Right cardiac atrium (tissue), 5 donors: ENCODE measurements around the gene ADAM19. TPM values are rescaled to one million over a fixed set of nuclear protein-coding genes. Genes with fewer than 3 reads are reported as not detected.

Source experiments
- ATAC-seq, 2 donors: fragments of 200-7000 bp; cut with Tn5 transposase; one replicate each; pipeline versions ENCODE4 v1.8.0 to v1.9.1; 2020; ENCODE audit warnings: moderate library complexity in 2 of 2, mild to moderate bottlenecking in 1 of 2
- DNase-seq, 3 donors: peaks; one replicate each; pipeline ENCODE4 v3.0.0-alpha.2; 2020
- H3K27ac ChIP-seq: one replicate; pipeline ENCODE4 v1.5.1; 2013; ENCODE audit warnings: mild to moderate bottlenecking, low read length, control low read depth, moderate library complexity
- H3K27me3 ChIP-seq: one replicate; pipeline ENCODE4 v1.6.1; 2013; ENCODE audit not compliant: control insufficient read depth, insufficient read depth
- H3K4me1 ChIP-seq: one replicate; pipeline ENCODE4 v1.6.1; 2013; ENCODE audit warnings: low read length; ENCODE audit not compliant: control insufficient read depth, insufficient read depth
- H3K4me3 ChIP-seq: one replicate; pipeline ENCODE4 v1.5.1; 2013; ENCODE audit warnings: low read length, control low read depth
- H3K9me3 ChIP-seq: one replicate; pipeline ENCODE4 v1.6.1; 2013; ENCODE audit warnings: low read length; ENCODE audit not compliant: control insufficient read depth
- WGBS: extraction: QIAGEN DNeasy Blood & Tissue Kit; methylation state at CpG from one replicate; pipeline ENCODE4 v1.1.7; 2013; 5-methylcytosine and 5-hydroxymethylcytosine counted together
- intact Hi-C, 4 donors: fragments of 100-400 bp; cut with DNase I; formaldehyde crosslinking; loops; one replicate each; pipeline versions ENCODE4 v1.11.0 to v1.14.0; 2022 to 2023
- polyA plus RNA-seq: library from polyadenylated mRNA; stranded (reverse); fragments of 200-250 nt; gene quantifications from one replicate; pipeline ENCODE4 v1.2.3, GENCODE V29; 2013
- total RNA-seq, 4 donors: library from RNA; stranded (reverse); fragmentation: NEBNext Ultra II Directional; extraction: Animal tissue kit (Norgen Biotek cat#: 25700); gene quantifications; one replicate each; pipeline ENCODE4 v1.2.1, GENCODE V29; 2021
- donor health status: healthy with polysubstance abuse.
- donor health status: DM: no; HTN: yes; CAD: no.
- donor health status: DM: no; HTN: no; CAD: no.
- donor health status: DM: no; HTN: yes; CAD: no; lungs with severe emphysema.
- donor health status: DM: yes; HTN: yes; CAD: no.

The ADAM19 gene
- total and polyA plus RNA-seq, 5 donors = 10.5 to 60.2 (median 24.0) TPM

DNA sequence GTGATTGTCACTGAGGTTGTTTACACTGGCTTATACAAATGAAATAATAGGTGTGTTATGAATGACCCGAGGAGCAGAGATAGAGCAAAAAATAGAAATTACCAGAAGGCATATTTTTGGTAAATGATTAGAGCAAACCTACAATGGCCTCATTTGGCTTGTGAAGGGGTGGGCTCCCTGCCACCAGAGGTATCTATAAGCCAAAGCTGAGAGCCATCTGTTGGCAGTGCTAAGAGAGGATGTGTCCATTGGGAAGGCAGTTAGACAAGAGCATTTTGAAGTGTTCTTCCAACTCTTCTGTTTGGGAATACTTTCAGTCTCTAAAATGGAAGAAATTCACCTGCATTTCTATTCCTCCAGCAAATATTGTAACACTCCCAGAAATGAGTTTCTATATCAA lies 104.9 kb downstream of the ADAM19 start:
- H3K4me1 ChIP-seq = peaks cover 7% of the 10 kb centered on the region
- H3K4me3 ChIP-seq = no peak overlapping the region
- H3K27me3 ChIP-seq = no peaks in the 10 kb centered on the region
- DNase-seq = no peak
- intact Hi-C loops = loop anchor here (10.0 kb wide), 3 partner anchors 106 to 146 kb away; no protein-coding TSS in a partner anchor
- 42% methylated on average over 1 of the region's 1 CpG for WGBS
- H3K27ac ChIP-seq = no peak overlapping the region
- no peaks in the 10 kb centered on the region for H3K9me3 ChIP-seq
- no peak for ATAC-seq

DNA sequence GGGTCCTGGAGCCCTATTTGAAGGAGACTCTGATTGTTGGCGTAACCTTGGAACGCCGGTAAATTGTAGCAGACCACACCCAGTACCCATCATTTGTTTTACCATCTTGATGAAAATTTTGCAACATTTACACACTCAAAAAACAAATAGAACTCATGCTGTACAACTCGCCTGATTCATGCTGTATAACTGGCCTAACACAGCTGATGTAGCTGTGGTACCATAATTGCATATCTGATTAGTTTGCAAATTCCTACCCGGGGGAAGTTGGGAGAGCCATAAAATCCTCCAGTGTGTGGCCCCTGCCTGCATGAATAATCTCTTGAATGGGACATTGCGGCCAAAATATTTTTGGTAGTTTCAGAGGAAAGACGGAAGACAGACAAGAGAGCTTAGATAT lies 105.9 kb downstream of the ADAM19 start:
- no peak for DNase-seq
- peaks cover 7% of the 10 kb centered on the region for H3K4me1 ChIP-seq
- no peak for ATAC-seq
- no peak overlapping the region for H3K27ac ChIP-seq
- H3K4me3 ChIP-seq = no peak overlapping the region
- intact Hi-C loops = loop anchor here (10.0 kb wide), 3 partner anchors 105 to 145 kb away; no protein-coding TSS in a partner anchor
- H3K9me3 ChIP-seq = no peaks in the 10 kb centered on the region
- 71% methylated on average over 7 of the region's 7 CpGs for WGBS
- no peaks in the 10 kb centered on the region for H3K27me3 ChIP-seq

DNA sequence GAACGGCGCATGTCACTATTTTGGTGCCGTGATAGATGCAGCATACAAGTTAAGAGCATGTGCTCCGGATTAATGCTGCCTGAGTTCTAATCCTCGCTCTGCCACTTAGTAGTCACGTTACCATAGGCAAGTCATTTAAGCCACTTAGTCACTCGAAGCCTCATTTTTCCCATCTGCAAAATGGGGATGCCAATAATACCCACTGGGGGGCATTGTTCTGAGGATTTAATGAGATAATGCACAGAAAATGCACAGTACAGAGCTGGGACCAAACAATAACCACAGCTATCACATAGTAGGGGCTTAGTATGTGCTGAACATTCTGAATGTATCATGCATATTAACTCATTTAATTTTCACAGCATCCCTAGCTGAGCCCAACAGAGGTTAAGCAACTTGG lies 106.5 kb downstream of the ADAM19 start:
- Histone ChIP-seq H3K27ac (no peak overlapping the region), H3K27me3 (no peaks in the 10 kb centered on the region), H3K9me3 (no peaks in the 10 kb centered on the region), H3K4me1 (peaks cover 6% of the 10 kb centered on the region), H3K4me3 (no peak overlapping the region)
- no peak for DNase-seq
- intact Hi-C loops = no loop called here
- ATAC-seq = no peak
- WGBS = 97% methylated on average over 7 of the region's 7 CpGs

DNA sequence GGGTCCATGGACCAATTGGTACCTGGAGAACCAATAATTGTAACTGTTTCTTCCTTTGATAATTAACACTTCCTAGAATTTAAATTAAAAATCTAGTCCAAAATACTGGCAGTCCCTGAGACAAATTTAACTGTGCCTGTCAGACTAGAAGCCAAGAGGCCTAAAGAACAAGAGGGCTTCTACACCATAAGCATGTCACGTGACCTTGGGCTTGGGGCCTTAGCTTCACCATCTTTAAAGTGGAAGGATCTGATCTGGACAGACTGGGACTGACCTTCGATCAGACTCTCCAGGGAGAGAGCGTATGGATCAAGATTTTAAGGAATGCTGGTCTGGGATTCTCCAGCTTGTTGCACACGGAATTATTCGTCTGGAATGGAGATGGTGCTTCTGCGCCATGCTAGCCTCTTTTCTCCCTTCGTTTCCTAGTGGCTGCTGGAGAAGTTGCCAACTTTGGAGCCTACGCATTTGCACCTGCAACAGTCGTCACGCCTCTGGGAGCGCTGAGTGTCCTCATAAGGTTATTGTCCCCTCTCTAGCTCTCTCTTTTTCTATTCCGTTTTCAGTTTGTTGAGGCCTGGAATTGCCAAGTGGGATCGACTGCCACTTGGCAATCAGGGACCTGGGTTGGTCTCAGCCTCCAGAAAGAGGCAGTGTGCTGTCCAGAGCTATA lies 107.1 kb downstream of the ADAM19 start:
- Histone ChIP-seq H3K4me1 (peaks cover 4% of the 10 kb centered on the region), H3K4me3 (no peak overlapping the region), H3K9me3 (no peaks in the 10 kb centered on the region), H3K27me3 (no peaks in the 10 kb centered on the region), H3K27ac (no peak overlapping the region)
- ATAC-seq (no peak), DNase-seq (no peak)
- intact Hi-C loops = no loop called here
- 92% methylated on average over 13 of the region's 13 CpGs for WGBS

DNA sequence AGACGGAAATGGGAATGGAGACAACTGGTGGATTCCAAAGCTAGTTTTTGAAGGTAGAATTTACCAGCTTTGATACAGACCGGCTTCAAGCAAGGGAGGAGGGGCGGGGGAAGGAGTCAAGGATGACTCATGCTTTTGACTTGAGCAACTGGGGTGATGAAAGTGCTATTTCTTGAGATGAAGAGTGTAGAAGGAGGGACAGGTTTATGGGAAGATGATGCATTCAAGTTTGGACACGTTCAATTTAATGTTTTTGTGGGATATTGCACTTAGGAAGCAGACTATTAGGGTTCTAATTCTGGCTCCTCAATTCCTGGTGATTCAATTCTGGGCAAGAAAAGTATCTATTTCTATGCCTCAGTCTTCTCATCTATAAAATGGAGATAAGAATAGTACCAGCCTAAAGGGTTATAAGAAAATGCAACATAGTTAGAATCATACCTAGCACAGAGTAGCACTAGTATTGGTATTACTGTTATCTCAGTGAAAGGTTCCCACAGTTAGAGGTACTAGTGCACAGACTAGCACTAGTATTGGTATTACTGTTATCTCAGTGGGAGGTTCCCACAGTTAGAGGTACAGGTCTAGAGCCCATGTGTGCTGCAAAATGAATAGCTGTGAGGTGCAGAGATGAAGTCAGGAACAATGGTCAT lies 110.9 kb downstream of the ADAM19 start:
- no peak overlapping the region for H3K4me3 ChIP-seq
- H3K27me3 ChIP-seq = no peaks in the 10 kb centered on the region
- intact Hi-C loops = no loop called here
- DNase-seq = peak in 1 of 3 donors; percentile 56
- peak; percentile 60 to 62 for ATAC-seq
- no peak overlapping the region for H3K27ac ChIP-seq
- H3K9me3 ChIP-seq = no peaks in the 10 kb centered on the region
- WGBS = 37% methylated on average over 4 of the region's 4 CpGs
- peaks cover 5% of the 10 kb centered on the region for H3K4me1 ChIP-seq

DNA sequence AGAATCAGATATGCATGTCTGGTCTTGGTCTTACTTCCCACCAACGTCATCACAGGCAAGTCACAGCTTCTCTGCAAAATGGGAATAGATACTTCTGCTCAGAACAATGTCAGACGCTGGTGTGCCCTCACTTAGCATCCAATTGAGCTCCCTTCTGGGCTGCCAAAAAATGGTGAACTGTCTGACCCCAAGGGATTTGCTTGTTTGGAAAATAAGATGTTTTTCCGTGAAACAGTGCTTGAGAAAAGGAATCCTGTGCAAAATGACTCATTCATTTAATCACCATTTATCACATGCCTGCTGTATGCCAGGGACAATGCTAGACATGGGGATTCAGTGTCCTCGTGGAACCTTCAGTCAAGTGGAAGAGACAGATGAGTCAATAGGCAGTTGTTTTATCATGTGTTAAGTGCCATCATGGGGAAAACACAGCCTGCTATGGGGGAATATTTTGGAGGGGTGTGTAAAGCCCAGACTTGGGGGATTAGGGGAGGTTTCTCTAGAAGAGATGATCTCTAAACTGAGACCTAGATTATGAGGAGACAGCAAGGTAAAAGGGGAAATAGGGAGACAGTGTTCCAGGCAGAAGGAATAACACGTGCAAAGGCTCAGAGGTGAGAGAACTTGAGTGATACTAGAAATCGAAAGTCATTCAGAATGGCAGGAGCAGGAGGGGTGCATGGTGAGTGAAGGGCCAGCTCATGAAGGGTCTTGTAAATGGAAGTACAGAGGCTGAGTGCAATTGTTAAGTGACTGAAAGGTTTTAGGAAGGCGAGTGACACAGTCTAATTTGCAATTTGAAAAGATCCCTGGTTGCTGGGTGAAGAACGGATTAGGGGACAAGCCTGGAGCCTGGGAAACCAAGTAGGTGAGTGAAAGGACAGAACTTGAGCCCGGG lies 111.7 kb downstream of the ADAM19 start:
- WGBS = 55% methylated on average over 9 of the region's 9 CpGs
- H3K9me3 ChIP-seq = no peaks in the 10 kb centered on the region
- intact Hi-C loops = no loop called here
- peaks cover 5% of the 10 kb centered on the region for H3K4me1 ChIP-seq
- DNase-seq (no peak), ATAC-seq (peak in 1 of 2 donors; percentile 64)
- H3K27me3 ChIP-seq = no peaks in the 10 kb centered on the region
- H3K27ac ChIP-seq = no peak overlapping the region
- H3K4me3 ChIP-seq = no peak overlapping the region

DNA sequence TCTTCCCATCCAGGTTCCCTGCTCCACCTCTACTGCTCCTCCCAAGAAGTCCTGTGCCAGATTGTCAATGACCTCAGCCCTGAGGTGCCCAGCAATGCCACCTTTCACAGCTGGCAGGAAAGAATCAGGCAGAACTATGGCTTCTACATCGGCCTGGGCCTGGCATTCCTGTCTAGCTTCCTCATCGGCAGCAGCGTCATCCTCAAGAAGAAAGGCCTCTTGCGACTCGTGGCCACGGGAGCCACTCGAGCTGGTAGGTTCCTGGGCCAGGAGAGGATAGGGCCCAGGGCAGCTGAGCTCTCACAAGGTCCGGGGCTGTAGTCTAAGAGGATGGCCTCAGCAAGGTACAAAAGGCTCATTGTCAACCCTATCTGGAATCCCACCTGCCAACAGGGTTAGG lies 112.5 kb downstream of the ADAM19 start:
- Histone ChIP-seq H3K9me3 (no peaks in the 10 kb centered on the region), H3K4me3 (no peak overlapping the region), H3K4me1 (peaks cover 5% of the 10 kb centered on the region), H3K27me3 (no peaks in the 10 kb centered on the region), H3K27ac (no peak overlapping the region)
- no peak for DNase-seq
- WGBS = 95% methylated on average over 8 of the region's 8 CpGs
- intact Hi-C loops = no loop called here
- ATAC-seq = no peak

DNA sequence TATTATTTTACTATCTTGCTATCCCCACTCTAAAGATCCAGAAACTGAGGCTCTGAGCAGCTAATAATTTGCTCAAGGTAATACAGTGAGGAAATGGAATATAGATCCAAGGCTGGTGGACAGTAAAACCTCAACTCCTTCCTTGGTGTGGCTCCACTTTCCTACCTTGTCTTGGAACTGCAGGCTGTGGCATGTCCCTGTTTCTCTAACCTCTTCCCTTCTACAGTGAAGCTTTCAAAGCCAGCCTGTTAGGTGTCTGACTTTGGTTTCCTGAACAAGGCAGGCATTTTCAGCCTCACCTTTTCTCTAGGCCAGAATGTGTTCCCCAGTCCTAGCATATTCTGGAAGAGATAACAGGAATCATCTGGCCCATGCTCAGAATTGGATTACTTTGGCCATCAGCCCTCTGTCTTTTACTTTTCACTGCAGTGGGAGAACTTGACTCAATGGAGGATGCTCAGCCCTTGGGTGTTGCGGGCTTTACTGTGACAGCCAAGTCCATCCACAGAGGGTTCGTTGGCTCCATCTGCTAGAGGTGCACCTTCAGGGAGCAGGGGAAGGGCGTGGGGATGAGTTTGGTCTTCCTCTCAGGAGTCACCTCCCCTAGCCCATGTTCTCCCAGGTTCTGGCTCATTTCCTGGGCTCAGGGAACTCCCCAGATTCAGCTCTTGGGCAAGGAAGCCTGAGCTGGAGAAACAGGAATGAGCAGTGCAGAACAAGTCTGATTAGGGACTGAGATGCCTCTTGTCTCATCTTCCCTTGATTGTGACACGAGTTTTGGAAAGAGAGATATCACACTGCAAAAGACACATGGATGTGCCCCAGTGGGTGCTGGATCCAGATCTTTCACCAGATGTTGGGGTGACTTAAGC lies 114.4 kb downstream of the ADAM19 start:
- ATAC-seq = no peak
- WGBS = 92% methylated on average over 4 of the region's 4 CpGs
- no peaks in the 10 kb centered on the region for H3K9me3 ChIP-seq
- H3K4me1 ChIP-seq = peaks cover 5% of the 10 kb centered on the region
- no peak overlapping the region for H3K27ac ChIP-seq
- no peak for DNase-seq
- intact Hi-C loops = no loop called here
- no peaks in the 10 kb centered on the region for H3K27me3 ChIP-seq
- H3K4me3 ChIP-seq = no peak overlapping the region

DNA sequence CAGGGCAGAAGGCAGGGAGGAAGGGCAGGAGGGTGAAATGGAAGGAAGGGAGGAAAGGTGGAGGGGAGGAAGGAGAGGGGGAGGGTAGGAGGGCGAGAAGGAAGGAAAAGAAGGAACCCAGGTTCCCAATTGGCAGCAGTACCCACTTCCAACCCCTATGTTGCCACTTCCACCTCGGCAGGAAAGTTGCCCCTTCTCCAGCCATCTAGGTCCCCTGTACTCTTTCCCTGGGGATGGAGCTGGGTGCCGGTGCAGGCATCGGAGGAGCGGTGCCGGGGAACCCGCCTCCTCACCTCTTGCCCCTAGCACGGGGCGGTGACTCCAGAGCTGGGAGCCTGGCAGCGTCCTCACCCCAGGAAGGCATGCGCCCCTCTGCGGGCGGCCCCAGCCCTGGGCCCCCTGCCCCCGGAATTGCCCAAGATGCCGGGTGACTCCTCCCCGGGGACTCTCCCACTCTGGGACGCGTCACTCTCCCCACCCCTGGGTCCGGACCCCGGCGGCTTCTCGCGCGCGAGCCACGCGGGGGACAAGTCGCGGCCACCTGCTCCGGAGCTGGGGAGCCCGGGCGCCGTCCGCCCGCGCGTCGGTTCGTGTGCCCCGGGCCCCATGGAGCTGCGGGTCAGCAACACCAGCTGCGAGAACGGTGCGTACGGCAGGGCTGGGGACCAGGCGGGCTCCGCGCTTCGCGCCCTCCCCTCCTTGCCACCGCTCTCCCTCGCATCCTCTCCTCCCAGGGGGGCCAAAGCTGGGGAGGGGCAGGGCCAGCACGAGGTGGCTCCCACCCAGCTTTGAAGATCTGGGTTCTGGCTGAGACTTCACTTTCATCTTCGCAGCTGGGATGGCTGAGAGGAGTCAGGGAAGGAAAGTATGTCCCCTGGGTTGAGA lies 115.6 kb downstream of the ADAM19 start, which contains the start of gene NIPAL4:
Gene NIPAL4 (plus strand): TSS at position 499 of the 885 bp plus-strand sequence. CDS start 108 bp downstream, at position 607.
- H3K27ac ChIP-seq = no peak within 1 kb of the TSS
- 4% methylated on average over 54 of the region's 54 CpGs for WGBS
- H3K4me3 ChIP-seq = peak within 1 kb of the TSS; percentile 31
- DNase-seq (peak in 2 of 3 donors; percentile 53 to 55), ATAC-seq (peak; percentile 38 to 40)
- H3K27me3 ChIP-seq = no peaks in the 10 kb centered on the region
- peaks cover 5% of the 10 kb centered on the region for H3K4me1 ChIP-seq
- intact Hi-C loops = no loop called here
- no peaks in the 10 kb centered on the region for H3K9me3 ChIP-seq
